ENCODE data around the gene MPP2.
"Not testable (repeated sequence)": the region's sequence is repeated elsewhere in the genome, so short reads cannot be mapped to it uniquely, and the experiment has no call there.

The MPP2 gene

DNA sequence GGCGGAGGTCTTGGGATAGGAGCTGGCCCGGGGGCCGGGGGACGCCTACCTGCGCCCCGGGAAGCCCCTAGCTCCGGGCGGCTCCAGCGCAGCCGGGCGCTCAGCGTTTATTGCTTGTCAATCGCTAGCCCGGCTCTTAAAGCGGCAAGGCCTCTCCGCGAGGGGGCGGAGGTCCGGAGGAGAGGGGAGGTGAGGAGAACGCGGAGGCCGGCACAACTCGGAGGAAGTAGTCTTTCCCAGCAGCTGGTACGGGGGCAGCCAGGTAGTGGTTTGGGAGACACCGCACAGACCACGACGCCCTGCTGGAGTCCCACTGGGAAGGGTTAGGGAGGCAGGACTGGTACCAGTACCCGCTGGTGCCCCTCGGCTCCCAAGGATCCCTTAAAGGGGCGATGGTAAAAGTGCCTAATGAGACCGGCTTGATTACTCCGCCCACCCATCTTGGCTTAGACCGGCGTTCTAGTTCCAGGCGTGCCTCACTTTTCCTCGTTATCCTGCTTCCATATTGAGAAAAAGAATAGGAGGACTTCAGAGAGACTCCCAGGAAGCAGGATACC lies at the start of gene MPP2:
MPP2 (minus strand) TSS at position 112 of the 557 bp plus-strand sequence. CDS start 3,076 bp downstream, outside the sequence.
- ATAC-seq: peak; percentile 42
- DNase-seq: peak; percentile 58

GRCh38 chr17:43956222-43956621 lies 48.9 kb upstream of the MPP2 start:
- ATAC-seq (no peak), DNase-seq (no peak)

DNA sequence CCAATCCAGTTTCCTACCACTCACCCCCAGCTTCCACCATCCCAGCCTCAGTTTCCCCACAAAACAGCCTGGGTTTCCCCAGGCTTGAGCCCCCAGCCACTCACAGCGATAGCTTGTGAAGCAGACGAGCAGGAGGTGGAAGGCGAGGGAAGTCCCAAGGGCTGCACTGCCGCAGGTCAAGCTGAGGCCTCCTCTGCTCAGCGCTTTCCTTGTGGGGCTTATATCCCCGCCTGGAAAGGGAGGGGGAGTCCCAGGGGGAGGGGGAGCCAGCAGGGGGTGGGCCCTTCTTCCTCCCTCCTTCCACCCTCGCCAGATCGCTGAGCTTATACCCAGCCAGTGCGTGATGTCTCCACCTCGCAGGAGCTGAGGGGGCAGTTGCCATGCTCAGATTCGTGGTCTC lies 46.4 kb upstream of the MPP2 start, which contains the start of gene PYY:
PYY (minus strand) TSS at position 195 of the 400 bp plus-strand sequence. CDS start 457 bp downstream, outside the sequence.
- no peak for ATAC-seq
- DNase-seq: no peak

DNA sequence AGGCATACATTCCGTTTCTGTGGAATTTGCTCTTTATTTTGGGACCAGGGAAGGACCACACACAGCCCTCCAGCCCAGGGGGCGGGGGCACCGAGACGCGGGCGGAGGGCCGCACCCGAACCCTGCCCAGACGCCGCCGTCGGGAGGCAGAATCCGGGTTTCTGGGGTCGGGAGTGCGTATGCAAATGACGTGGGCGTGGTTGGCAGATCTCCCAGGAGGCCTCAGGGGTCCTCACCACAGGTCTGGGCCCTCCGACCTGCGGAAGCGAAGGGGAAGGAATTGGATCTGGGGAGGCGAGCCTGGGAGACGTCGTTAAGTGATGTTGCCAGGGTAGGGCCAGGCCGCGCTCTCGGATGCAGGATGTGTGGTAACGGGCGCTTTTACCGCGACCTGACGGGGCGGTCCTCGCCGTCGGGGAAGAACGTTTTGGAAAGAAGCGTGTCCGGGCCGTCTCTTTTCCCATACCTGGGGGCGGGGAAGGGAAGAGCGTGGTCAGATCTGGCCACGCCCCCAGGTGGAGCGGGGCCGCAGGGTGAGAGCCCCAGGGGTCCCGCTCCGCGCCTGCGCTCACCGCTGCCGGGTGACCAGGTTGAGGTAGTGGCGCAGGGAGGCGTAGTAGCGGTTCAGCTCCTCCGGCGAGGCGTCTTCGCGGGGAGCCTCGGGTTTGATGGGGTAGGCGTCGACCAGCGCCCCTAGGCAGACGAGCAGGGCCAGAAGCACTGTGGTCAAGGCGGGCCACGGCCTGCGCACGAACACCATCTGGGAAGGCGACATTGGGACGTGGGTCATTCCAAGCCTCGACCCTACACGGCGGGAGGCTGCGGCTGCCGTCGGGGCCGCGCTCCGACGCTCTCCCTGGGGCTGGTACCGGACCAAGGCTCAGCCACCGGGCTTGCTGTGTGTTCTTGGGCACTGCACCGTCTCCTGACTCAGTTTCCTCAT lies 45.7 kb upstream of the MPP2 start:
- no peak for ATAC-seq
- DNase-seq: no peak

DNA sequence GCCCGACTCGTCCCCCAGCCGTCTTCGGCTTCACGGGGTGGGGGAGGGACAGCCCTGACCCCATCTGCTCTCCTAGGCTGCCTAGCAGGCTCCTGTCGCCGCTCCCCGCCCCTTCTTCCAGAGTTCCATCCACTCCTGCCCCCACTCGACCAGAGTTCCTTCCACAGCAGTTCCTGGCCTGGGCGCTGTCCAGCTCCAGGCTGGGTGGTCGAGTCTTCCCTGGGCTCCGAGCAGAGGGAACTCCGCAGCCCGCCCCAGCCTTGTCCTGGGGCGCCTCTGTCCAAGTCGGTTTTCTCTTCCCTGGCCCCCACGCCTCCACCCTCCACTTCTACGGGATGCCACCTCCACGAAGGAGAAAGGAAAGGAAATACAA lies 45.0 kb upstream of the MPP2 start:
- DNase-seq: no peak
- ATAC-seq: no peak

- ATAC-seq (no peak), DNase-seq (no peak)
These were observed 44.4 kb upstream of the MPP2 start for GRCh38 chr17:43951750-43952149.

- no peak for DNase-seq
These were observed 43.2 kb upstream of the MPP2 start for GRCh38 chr17:43950554-43950953.

GRCh38 chr17:43949781-43950180 lies 42.4 kb upstream of the MPP2 start:
- ATAC-seq: no peak
- no peak for DNase-seq

More at GRCh38 chr17:43950554-43950953, 43.2 kb upstream of the MPP2 start:
- ATAC-seq: no peak

DNA sequence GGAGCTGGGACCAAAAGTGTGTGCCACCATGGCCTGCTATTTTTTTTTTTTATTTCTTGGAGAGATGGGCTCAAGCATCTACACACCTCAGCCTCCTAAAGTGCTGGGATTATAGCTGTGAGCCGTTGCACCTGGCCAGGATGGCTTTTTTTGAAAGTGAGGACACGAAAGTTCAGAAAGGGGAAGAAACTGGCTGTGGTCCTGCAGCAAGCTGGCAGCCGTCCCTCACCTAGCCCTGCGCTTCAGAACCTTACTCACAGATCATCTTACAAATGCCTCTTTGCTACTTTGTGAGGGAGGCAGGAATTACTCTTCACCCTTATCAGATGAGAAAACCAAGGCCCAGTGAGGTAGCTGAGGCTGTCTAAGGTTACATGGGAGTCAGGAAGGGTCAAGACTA lies 39.4 kb upstream of the MPP2 start:
- no peak for DNase-seq
- no peak for ATAC-seq

DNA sequence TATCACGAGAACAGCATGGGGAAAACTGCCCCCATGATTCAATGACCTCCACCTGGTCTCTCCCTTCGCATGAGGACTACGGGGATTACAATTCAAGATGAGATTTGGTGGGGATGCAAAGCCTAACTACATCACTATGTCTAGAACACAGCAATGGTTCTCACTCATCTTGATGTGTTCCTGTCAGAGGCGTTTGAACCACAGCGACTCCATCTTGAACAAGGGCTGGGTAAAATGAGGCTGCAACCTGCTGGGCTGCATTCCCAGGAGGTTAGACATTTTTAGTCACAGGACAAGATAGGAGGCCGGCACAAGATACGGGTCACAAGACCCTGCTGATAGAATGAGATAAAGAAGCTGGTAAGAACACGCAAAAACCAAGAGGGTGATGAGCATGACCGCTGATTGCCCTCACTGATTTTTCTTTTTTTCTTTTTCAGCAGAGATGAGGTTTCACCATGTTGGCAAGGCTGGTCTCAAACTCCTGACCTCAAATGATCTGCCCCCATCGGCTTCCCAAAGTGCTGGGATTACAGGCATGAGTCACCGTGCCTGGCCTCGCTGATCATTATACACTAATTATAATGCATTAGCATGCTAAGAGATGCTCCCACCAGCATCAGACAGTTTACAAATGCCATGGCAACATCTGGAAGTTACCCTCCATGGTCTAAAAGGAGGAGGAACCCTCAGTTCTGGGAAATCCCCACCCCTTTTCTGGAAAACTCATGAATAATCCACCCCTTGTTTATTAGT lies 37.9 kb upstream of the MPP2 start:
- no peak for ATAC-seq
- no peak for DNase-seq

GRCh38 chr17:43942051-43942685 lies 34.8 kb upstream of the MPP2 start, which contains the start of gene PPY:
PPY (minus strand) TSS chr17:43942476; CDS start chr17:43941654, 822 bp downstream.
- DNase-seq (no peak), ATAC-seq (no peak)

- ATAC-seq: no peak
These were observed 33.3 kb upstream of the MPP2 start for GRCh38 chr17:43940630-43941029.

GRCh38 chr17:43939886-43940285 lies 32.5 kb upstream of the MPP2 start:
- DNase-seq (no peak), ATAC-seq (no peak)

More at GRCh38 chr17:43940630-43941029, 33.3 kb upstream of the MPP2 start:
- DNase-seq: peak; percentile 43

- not testable (repeated sequence) for ATAC-seq
These were observed 32.1 kb upstream of the MPP2 start for GRCh38 chr17:43939452-43939851.

DNA sequence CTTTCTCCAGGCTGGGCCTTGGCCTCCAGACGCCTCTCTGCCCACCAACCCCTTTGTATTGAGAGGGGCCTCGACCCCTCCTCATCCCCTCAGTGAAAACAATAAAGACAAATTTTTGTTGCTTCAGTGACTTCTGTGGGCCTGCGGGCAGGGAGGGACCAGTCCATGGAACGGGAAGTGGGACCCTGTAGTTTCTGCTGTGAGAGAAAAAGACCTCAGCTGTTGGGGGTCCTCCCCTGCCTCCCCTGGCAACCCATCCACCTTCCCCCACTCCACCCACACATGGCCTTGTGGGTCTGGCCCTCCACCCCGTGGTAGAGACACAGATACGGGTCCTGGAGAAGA lies 31.5 kb upstream of the MPP2 start:
- DNase-seq: no peak
- no peak for ATAC-seq

More at GRCh38 chr17:43939452-43939851, 32.1 kb upstream of the MPP2 start:
- DNase-seq: not testable (repeated sequence)

- ATAC-seq (no peak), DNase-seq (no peak)
These were observed 29.1 kb upstream of the MPP2 start for GRCh38 chr17:43936434-43936833.

- no peak for DNase-seq
These were observed 28.6 kb upstream of the MPP2 start for GRCh38 chr17:43935926-43936261.

DNA sequence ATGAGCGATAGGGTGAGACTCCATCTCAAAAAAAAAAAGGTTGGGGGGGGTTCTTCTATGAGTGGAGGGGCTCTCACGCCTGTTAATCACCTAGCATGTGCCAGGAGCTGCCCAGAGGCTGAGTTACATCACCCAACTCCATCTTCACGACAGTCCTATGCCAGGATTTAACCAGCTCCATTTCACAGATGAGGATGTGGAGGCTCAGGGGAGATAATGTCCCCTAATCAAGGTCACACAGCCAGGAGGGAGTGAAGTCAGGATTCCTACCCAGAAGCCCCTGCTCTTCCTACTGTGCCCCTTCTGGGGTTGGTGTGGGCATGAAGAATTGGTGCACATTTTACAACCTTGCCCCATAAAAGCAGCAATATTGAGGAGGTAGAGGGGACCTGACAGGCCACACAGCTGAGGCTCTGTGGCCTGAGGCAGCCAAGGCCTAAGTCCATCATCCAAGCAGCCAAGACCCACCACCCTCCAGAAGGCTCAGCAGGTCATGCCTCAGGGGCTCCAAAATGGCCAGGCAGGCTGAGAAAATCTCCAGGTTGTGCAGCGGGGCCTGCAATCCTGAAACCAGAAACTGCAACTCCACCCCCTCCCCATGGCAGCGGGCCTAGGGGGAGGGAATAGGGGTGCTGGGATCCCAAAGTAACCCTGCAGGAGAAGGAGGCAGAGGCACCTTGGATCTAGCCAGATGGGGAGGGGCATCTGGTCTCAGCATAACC lies 28.0 kb upstream of the MPP2 start:
- ATAC-seq: no peak

More at GRCh38 chr17:43935926-43936261, 28.6 kb upstream of the MPP2 start:
- no peak for ATAC-seq

GRCh38 chr17:43932923-43933322 lies 25.6 kb upstream of the MPP2 start:
- no peak for DNase-seq
- no peak for ATAC-seq

More for the DNA sequence above, 28.0 kb upstream of the MPP2 start:
- no peak for DNase-seq

DNA sequence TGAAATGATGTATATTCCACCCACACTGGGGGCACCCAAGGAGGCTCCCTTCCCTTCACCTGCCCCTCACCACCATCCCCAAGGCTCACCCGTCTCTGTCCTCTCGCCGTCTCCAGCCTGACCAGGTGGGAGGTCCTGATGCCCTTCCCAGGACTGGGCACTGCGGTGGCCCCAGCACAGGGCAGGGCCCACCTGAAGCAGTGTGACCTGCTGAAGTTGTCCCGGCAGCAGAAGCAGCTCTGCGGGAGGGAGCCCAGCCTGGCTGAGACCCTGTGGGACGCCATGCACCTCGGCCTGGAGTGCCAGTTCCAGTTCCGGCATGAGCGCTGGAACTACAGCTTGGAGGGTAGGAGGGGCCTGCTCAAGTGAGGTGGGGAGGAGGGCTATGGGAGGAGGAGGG lies 25.0 kb upstream of the MPP2 start:
- no peak for ATAC-seq
- no peak for DNase-seq

DNA sequence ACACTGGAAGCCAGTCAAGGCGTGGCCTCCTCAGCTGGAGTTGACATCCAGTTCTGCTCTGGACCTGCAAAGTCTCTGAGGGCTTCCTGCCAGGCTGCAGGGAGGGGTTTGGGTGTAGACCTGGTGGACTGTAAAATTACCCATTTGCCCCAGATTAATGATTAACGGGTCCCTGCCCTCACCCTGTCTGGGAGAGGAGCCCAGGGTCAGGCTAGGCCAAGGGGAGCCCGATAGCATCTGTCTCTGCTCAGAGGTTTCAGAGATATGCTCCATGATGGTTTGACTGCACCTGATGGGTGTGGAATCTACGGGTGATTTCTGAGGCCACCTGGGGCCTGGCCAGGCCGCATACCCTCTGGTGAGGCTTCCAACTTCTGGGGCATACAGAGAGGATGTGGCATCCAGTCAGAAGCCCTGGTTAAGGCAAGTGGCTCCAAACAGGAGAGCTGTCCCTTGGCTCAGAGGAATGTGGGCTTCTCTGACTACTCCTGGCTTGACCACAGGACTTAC lies 23.8 kb upstream of the MPP2 start:
- DNase-seq (no peak), ATAC-seq (no peak)

All from stimulated activated naive CD8-positive, alpha-beta T cell treated with anti-CD3 and anti-CD28 coated beads, Interleukin-15, Interleukin-2, amounts not matched to agents 100 U/mL and 50 U/mL, for 24 hours (primary cell).